GM19438 (cell line): ENCODE results near the gene PCSK5.

Source experiments
- ATAC-seq: cut with Tn5 transposase; IDR thresholded peaks from one replicate; pipeline ENCODE4 v1.9.1; 2021; ENCODE audit warnings: low read depth; ENCODE audit not compliant: unreplicated experiment

The PCSK5 gene

DNA sequence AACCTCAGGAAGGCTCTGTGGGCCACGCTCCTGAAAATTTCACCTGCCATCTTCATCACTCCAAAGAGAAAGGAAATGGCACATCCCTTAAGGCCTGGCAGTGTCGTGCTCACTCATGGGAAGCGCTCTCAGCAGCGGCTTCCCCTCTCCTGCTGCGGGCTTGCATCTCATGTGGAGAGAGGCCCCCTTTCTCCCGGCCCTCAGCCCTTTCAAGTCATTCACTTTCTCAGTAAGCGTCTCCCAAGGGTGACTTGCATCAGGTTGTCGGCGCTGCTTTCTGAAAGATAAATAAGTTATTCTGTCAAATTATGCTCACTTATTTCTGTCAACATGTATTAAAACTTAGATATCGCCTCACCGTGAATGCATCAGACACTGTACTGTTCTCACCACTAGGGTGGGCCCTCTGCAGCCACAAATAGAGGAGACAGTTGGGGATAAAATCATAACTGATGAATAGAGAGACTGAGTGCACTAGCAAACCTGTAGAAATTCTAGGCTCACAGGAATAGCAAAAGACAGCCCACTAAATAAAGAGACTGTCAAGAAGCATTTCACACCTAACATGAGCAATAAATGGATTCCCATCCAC, 329.2 kb downstream of the PCSK5 start:
- no peak for ATAC-seq

DNA sequence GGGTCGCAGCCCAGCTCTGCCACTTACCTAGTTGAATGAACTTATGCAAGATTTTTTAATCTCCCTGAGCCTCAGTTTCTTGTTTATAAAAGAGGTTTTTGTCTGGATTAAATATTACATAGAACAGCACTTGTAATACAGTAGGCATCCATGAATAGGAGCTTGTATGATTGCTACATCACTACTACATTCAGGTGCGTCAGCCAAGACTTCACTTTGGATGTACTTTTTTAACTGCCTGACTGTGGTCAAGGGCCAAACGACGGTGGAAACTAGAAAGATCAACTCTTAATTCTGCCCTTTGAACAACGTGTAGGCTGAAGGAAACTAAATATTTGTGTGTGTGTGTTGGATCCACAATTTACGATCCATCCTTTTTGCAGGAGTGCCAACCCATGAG, 330.9 kb downstream of the PCSK5 start:
- no peak for ATAC-seq

DNA sequence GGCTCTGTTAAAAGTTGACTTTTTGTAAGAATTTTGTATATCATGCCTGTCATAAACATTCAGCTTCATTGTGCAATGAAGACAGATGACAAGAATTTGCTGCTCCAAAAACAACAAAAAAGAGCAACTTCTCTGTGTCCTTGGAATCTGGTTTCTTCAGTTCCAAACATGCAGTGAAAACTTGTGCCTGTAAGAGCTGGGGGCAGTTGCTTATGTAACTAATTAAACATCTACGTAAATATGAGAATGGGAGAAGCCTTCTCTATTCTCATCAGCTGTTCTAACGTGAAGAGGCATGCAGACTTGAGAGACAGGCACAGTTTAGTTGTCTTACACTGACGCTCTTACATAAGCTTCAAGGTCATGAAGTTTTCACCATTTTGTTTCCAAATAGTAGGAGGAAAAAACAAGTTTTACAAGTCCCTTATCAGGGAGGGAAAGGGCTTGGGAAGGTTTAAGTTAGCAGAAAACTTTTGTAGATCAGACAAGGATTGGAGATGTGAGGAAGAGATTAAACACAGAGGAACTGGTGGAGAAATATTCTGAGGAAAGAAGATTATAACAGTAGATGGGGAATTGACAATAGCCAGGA, 333.4 kb downstream of the PCSK5 start:
- ATAC-seq: no peak

DNA sequence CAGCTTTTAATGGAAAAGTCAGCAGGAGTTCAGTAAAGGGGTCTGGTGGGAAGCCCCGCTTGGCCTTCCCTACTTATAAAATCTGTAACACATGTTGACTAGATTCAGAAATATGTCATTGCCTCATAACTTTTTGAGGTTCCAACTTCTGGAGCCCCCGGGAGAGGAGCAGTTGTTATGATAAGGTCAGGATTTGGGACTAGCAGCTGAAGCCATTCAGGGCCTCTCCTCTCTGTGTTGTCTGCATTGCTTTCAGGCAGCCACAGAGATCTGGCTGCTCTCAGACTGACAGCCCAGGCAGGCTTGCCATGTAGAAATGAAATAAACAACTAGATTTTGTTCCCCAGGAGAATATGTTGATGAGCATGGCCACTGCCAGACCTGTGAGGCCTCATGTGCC, 336.7 kb downstream of the PCSK5 start:
- ATAC-seq: no peak

DNA sequence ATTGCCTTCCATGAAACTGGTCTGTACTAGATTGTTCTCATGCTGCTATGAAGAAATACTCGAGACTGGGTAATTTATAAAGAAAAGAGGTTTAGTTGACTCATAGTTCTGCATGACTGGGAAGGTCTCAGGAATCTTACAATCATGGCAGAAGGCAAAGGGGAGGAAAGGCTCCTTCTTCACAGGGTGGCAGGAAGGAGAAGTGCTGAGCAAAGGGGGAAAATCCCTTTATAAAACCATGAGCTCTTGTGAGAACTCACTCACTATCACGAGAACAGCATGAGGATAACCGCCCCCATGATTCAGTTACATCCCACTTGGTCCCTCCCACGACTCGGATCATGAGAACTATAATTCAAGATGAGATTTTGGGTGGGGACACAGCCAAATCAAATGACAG, 340.5 kb downstream of the PCSK5 start:
- no peak for ATAC-seq

DNA sequence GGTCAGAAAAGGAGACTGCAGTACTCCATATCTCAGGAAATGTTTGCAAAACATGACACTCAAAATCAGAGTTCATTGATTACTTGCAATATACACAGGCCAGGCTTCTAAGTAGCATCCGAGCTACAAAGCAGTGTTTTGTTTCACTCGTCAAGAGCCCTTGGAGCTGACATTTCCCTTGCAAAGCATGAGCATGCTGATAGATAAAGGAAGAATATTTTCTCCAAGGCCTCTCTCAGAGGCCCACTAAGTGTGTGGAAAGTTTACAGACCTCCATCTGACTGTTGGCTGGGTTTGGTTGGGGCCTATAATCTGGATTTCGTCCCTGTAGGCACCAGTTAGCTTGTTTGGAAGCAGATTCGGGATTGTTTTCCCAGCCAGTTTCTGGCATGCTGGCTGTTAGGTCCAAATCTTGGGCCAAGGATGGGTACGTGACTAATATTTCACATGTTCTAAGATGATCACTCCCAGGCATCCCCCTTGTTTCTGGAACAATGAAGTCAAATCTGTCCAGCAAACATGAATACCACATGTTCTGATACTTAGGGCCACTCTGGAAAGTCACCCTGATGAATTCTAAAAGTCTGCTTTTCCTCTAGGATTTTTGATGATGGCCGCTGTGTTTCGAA, 342.5 kb downstream of the PCSK5 start:
- ATAC-seq: no peak

DNA sequence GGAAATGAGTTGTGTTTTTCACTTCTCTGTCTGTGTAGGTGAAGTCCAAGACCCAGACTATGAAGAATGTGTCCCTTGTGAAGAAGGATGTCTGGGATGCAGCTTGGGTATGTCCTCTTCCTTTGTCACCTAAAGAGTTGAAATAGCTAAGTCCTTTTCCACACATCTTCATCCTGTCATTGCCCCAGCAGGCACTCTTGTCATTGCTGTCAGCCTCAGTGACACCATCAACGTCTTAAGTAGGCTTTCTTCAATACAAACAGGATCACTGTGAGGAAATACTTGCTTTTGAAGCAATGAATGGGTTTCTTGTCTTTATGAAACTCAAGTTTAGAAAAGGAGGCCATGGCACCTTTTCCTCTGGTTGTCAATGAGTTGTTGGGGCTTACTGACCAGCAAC, 350.1 kb downstream of the PCSK5 start:
- no peak for ATAC-seq

DNA sequence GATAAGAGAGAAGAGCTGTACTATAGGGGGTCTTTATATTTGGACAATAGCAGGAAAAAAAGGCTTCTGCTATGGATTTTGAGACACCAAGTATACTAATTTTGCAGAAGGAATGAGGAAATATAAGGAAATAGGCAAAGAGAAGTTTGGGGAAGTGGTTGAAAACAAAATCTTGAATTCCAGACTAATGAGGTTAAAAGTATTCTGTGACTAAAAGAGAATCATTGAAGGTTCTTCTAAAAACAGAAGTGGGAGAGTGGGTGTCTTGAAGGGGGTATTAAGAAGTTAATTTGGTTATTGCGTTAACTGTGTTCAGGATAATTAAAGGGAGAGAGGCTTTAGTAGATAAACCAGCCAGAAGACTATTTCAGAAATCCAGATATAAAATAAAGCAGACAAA, 355.0 kb downstream of the PCSK5 start:
- ATAC-seq: no peak

DNA sequence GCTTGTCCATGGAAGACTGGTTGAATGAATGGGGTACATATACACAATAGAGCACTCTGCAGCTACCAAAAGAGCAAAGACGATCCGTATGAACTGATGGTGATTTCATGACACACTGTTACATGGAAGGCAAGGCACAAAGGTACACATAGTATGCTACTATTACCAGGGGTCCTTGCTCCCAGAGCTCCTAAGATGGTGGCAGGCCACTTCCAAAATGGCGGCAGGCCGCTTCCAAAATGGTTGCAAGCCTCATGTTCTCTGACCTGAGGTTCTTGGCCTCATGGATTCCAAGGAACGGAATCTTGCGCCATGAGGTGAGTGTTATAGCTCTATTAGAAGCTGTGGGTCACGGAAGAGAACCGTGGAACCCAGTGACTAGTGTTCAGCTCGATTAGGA, 356.2 kb downstream of the PCSK5 start:
- ATAC-seq: no peak

DNA sequence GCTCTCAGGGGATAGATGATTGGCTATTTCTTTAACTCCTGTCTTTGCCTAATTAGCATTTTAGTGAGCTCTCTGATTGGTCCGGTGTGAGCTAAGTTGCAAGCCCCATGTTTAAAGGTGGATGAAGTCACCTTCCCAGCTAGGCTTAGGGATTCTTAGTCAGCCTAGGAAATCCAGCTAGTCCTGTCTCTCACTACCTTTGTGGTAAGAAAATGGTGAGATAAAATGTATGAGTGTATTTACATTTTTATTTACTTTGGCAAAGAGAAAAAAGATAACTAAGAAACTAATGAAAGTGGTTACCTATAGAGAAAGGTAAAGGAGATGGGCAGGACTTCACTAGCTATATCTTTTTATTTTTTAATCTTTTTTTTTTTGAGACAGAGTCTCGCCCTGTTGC, 357.0 kb downstream of the PCSK5 start:
- no peak for ATAC-seq

DNA sequence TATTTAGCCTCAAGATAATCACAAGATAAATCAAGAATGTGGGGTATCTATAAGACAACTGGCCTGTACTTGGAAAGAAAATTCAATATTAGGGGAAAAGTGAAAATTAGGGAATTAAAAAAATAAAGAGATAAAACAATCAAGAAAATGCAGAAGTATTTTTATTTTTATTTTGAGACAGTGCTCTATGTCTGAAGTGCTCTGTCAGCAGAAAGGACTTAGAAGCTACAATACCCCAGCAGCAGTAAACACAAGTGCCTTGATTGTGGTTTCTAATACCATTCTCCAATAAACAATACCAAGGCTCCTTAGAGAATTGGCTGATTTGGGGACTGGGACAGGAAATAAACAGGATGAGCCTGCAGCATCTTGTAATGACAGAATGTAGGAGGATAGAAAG, 358.8 kb downstream of the PCSK5 start:
- ATAC-seq: no peak

DNA sequence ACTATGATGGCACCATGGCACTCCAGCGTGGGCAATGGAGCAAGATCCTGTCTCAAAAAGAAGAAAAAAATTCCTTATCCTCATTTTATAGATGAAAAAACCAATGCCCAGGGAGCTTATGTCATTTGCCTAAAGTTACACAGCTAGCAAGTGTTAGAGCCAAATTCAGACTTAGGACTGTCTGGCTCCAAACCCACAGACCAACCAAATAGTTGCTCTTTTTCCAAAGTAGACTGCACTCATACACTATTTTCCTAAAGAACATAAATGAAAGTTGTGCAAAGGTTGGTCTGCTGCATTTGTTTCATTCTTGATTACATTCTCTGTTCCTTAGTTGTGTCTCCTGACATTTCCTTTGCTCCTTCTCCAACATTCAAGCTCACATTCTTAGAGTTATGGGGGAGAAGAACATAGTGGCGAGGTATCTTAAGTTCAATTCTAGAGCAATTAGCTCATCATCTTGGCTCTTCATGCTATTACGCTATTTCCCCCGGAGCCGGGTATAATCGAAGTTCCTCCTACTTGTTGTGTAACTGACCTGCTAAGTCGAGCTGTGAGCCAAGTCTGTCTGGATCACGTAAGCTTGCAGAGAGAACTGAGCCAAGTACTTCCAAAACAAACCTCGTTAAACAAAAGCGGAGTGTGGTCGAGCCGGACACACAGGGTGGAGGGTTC, 365.4 kb downstream of the PCSK5 start:
- no peak for ATAC-seq

DNA sequence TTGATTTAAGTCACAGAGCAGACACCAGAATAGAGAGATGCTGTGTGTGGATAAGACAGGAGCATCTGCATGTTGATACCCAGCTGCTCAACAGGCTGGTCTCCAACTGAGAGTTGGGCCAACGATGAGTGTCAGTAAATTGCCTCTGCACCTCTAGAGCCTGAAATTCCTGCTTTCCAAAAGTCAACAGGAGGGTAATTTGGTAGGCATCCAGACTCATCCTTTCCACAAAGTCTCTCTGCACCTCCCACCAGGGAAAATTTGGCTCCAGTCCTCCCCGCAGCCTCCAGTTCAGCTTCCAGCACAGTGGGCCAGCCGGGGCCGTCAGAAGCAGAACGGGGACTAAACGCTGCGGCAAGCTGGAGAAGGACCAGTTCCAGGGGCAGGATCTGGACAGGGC, 366.8 kb downstream of the PCSK5 start:
- ATAC-seq: no peak

DNA sequence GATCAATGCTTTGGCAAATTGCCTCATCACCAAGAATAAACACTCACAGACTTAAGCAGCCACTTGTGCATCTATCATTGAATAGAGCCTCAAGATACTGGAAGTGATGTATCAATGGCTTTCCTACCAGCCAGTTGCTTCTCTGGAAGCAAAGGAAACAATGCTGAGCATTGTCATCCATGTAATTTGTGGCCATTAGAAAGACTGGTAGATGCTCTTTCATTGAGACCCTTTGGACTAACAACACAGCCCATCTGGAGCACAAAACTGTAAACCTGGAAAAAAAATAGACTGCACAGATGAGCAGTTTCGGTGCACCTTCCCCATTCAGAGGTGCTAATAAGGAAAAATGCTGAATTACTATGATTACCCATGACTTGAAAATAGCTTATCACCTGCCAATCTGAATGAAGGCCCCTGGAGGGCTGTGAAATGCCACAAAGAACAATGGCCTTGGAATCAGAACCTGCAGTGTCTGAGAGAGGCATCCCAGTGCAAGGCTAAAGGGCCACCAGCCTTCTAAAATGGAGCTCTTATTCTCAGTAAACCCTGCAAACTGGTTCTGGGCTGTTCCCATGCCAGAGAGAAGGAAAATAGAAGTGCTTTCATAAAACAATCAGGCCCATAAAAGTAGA, 376.3 kb downstream of the PCSK5 start:
- ATAC-seq: no peak

DNA sequence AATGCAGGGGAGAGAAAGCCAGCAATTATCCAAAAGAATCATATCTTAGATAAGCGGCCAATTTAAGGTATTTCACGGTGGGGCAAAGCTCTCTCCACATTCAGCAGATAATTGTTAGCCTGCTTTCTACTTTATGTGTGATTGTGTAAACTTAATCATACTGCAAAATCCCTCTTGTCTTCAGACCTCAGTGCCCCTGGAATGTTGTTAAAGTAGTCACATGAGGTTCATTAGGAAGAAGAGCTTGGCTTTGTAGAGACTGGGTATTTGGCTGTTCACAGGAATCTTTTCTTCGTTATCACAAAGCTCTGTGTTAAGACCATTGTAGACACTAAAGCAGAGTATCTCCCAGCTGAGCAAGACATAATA, 376.8 kb downstream of the PCSK5 start:
- no peak for ATAC-seq

DNA sequence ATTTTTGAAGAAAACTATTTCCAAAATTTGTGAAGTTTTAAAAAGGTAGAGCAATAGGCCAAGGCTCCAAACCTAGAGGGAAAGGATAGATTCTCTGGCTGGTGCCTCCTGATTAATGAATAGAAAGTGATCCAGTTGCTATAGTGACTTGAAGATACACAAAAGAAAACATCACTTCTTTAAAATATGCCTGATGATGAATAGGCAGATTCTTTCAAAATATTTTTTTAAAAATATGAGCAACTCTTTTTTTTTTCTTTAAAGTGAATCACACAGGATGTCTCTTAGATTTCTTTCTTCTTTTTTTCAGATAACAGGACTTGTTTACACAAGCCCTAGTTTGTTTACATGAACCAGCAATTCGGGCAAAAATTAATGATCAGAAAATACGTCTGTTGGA, 379.3 kb downstream of the PCSK5 start:
- ATAC-seq: no peak

DNA sequence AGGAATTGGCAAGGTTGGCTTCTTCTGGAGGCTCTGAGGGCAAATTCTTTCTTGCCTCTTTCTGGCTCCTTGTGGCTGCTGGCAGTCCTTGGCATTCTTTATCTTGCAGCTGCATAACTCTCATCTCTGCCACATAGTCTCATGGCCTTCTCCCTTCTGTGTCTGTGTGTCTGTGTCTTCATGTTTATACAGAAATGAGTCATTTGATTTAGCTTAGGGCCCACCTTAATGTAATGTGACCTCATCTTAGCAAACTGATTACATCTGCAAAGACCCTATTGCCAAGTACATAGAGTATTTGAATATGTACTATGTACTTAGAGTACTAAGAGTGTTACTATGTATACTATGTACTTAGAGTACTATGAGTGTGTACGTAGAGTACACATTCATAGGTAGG, 381.3 kb downstream of the PCSK5 start:
- ATAC-seq: no peak

DNA sequence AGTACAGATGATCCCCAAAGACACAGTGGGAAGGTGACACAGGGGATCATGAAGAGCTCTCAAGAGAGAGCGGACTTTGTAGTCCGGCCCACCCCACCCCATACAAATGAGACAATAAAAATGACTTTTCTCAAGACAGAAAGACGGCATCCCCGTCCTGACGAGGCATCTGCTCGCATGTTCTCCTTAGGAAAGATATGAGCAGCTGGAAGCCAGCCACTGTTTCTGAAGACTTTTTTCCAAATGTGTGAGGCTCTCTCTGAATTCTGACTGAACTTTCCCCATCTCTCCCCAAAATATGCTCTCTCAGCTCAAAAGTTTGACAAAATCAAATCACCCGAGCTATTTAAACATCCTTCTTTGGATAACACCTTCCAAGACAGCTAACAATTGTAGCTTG, 398.6 kb downstream of the PCSK5 start:
- ATAC-seq: no peak

DNA sequence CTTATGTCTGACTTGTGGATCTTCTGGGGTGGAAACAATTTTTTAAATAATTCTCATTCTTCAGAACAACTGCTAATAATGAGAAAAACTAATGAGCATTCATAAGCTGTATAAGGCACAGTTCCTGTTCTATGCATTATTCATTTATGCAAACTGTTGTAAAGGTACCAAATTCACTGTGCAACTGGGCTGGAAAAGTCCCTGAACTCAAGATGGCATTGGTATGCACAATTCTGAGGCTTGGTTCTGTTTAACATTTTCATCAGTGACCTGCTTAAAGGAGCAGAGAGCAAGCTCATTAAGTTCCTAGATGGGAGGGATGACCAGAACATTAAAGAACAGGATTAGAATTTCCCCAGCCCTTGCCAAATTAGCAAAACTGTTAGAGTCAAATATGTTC, 399.2 kb downstream of the PCSK5 start:
- no peak for ATAC-seq

DNA sequence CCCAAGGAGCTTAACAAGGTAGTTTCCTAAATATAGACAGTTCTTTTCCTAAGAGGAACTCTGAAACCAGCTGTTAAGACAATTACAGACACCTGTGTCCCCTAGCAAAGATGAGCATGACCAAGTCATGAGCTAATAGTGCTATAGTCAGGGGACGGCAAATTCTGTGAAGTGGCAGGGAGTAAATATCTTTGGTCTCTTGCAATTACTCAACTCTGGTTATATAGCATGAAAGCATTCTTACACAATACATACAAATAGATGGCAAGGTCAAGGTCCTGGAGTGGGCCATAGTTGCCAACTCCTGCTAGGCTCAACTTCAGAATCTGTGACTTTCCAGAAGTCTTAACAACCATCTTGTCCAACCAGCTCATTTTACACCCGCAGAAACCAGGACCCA, 400.1 kb downstream of the PCSK5 start:
- ATAC-seq: no peak

DNA sequence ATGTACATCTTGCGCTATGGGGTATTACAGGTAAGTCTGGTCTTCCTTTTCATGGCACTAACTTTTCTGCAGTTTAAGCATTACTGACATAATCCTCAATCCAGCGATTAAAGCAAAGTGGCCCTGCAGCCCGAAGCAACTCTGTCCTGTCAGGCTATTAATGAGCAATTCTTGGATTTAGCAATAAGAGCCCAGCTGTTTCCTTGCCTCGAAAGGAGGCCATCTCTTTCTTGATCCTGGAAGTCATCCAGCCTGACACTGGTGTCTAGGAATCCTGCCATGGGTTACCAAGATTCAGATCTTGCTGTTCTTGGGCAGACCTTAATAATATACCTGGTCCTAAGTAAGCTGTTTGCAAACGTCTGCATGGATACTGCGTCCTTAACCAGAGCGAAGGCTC, 401.8 kb downstream of the PCSK5 start:
- ATAC-seq: no peak

DNA sequence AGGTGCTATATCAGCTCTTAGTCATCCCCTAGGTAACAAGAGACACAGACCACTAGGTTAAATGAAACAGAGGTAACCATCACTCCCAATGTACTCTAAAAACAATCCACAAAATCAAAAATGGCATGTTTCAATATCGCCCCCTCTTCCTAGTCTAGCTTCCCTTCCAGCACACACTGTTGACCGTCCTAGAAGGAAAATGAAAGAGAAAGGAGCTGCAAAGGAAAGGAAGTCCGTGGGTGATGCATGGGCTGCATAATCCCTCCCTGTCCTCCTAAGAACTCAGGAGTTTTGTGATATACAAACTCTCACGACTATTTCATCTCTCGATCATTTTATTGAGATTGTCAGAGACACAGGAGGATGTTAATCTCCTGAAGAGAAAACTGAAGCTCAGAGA, 402.2 kb downstream of the PCSK5 start:
- no peak for ATAC-seq
